CD4-positive, alpha-beta T cell treated with Interleukin-15 for 1 hour (primary cell): ENCODE data around the gene CP.
"Not testable (repeated sequence)": the region's sequence is repeated elsewhere in the genome, so short reads cannot be mapped to it uniquely, and the experiment has no call there.

ENCODE experiments used
- DNase-seq: peaks from one replicate; pipeline ENCODE4 v3.0.0-alpha.2; 2020

Gene CP

DNA sequence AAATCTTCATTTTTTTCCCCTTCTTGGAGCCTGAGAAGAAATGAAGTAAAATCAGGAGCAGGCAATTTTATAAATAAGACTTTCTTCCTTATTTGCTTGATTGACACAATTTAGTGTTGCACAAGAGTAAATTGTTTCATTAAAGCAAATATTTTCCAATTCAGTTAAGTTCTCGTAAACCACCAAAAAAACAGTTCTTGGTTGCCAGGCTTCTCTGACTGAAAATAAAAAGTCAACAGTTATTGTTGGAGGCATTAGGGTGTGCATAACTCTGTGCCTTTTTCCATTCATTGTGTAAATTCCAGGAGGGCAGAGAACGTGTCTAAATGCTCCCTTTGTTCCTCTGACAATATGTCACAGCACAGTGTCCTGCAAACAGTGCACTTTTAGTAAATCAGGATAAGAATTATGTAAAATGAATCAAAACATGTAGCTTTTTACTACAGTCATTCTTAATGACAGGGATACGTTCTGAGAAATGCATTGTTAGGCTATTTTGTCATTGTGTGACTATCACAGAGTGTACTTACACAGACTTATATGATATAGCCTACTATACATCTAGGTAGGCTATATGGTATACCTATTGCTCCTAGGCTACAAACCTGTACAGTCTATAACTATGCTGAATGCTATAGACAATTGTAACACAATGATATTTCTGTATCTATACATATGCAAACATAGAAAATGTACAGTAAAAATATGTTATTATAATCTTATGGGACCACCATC is at the start of gene CP:
TSS of gene CP (minus strand) at position 47 of the 735 bp plus-strand sequence. CDS start at position 10, 37 bp downstream.
- DNase-seq = no peak

DNA sequence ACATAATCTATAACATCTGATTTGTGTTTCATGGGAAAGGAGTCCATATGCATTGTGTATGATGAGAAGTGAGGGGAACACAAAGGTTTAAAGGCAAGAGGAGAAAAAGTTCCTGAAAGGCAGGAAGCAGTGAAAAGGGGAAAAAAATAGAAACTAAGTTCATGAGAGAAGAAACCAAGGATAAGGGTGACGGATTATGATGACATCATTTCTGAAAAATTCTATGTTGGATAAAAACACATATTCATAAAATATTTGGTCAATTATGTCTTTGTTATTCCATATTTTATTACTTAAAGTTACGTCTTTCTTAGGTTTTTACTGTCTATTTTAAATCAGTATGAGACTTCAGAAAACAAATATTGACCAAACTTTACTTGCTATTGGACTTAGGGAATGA is 48.6 kb upstream of the CP start:
- DNase-seq = no peak

DNA sequence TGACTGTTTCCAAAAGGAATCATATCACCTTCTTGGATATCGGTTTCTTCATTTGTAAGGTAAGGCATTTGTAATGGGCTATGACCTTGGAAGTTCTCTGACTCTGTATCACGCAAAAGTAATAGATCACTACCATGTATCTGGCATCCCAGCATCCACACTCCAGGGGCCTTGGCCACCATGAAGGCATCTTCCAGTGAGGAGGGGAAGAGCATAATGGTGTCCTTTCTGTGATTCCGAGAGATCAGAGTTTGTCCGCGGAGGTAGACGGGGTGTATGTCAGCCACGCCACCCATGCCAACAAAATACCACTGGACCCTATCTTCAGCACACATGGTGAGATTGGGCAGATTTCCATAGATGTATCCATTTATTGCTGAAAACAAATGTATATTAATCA is 48.1 kb upstream of the CP start:
- DNase-seq = no peak

DNA sequence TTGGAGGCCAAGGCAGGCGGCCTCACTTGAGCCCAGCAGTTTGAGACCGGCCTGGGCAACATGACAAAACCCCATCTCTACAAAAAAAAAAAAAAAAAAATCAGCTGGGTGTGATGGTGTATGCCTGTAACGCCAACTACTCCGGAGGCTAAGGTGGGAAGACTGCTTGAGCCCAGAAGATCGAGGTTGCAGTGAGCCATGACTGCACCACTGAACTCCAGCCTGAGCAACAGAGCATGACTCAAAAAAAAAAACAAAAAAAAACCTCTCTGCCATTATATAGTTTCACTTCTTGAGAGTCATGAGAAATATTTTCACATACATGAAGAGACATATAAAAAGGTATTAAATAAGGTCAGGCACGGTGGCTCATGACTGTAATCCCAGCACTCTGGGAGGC is 45.9 kb upstream of the CP start:
- no peak for DNase-seq

DNA sequence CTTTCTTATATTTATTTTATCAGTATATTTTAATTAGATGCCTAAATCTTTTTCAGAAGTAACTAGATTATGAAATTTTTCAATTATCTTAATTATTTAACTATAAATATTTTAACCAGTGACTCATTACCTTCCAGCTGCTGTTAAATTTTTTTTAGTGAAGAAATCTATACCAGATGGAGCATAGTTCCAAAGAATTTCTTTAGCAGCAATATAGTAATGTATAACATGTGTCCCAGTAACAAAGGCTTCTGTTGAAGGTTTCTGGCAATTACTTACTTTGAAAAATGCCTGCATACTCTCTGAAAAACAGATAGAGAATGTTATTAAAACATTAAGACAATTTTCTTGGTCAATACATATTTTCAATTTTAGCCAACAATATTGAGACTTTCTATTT is 45.1 kb upstream of the CP start:
- DNase-seq = no peak

DNA sequence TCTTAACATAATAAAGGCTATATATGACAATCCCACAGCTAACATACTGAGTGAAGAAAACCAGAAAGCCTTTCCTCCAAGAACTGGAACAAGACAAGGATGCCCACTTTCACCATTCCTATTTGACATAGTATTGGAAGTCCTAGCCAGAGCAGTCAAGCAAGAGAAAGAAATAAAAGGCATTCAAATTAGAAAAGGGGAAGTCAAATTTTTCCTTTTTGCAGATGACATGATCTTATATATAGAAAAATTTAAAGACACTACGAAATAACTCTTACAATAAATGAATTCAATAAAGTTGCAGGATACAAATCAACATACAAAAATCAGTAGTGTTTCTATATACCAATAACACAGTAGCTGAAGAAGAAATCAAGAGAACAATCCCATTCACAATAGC is 42.2 kb upstream of the CP start:
- DNase-seq = no peak

DNA sequence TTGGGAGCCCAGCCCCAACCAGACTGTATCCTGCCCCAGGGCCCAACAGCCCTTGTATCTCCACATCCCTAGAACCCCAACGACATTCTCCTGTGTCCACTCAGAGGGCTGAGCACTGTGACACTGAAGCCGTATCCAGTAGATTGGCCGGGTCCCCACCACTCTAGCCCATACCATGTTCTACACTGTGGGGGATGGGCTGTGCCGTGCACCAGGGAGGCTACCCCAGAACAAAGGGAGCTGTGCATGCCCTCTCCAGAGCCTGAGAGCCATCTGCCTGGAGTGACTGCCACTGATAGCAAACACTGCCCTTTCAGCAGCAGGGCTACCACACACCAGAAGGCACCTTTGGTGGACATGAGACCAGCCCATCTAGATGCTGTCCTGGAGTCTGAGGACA is 37.1 kb upstream of the CP start:
- DNase-seq = no peak

DNA sequence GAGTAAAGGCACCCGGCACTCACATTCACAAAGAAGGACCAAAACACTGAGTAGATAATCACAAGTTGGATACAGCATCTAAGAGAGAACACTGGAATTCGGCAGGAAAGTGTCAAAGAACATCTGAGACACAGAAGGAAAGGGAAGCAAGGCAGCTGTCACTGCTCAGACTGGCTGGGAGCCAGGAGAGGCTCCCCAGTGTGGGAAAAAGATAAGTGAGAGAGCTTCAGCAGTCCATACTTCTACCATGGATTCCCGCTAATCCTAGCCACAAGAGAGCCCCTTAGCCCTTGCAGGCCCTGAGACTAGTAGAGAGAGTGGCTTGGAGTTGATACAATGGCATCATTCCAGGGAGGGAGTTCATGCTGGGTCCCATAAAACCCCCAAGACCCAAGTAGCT is 36.7 kb upstream of the CP start:
- DNase-seq = no peak

DNA sequence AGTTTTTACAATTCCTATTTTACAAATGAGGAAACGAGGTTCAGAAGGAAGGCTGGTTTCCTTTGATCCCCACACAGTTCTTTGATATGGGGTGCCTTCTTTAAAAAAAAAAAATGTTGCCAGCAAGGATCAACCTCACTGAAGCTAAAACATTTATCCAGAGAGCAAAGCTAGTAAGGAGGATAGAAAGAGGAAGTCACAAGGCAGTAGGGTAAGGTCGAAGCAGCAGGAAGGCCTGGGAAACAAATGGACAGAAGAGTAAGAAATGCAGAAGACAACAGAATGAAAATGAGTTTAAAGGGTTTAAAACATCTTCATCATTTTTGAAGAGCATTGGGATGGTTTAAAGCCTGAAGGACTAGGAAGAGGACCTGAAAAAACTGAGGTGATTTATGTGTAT is 30.6 kb upstream of the CP start:
- no peak for DNase-seq

DNA sequence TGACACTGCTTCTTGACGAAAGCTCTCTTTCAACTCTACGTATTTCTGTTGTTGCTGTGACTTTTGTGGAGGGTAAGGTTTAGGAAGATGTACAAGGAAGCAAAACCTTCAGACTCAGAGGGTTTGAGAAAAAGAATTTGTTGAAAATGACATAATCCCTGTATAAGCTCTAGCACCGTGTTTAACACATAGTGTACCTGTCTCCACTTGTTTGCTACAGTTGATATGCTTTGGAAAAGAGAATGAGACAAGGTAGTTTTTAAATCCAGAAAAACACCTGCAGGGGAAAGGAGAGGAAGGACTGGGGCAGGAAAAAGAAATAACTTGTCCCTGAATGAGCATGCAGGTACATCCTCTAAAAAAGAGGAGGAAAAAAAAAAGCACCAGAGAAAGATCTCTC is 29.6 kb upstream of the CP start:
- DNase-seq = no peak

DNA sequence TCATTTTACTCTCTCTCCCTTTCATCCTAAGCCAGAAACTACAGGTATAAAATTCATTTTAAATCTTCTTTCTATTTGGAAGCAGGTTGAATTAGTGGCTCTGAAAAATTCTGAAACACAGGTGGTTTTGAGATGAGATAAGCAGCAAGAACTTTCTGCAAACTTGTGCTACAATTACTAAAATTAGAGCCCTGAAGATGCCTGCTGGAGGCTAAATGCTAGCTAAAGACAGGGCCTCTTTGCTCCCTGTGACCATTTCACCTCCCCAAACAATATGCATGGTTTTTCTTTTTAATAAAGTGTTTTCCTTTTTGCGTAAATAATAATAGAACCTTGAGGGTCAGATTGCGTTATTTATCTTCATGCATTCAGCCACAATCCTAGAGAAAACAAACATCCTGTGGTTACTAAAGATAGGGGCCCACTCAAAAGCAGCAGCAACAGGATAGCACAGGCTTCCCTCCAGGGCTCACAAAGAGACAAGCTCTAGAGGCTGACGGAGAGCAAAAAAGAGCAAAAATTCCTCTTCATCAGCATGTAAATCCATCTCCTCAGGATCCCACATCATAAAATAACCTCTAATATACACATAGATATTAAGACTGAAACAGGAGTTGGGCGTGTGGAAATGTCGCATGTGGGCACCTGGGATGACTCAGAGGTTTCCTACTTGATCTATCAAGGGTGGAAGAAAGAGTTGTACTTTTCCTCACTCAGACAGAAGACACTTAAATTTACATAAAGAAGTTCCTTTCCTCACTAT is 26.5 kb upstream of the CP start:
- DNase-seq = no peak

DNA sequence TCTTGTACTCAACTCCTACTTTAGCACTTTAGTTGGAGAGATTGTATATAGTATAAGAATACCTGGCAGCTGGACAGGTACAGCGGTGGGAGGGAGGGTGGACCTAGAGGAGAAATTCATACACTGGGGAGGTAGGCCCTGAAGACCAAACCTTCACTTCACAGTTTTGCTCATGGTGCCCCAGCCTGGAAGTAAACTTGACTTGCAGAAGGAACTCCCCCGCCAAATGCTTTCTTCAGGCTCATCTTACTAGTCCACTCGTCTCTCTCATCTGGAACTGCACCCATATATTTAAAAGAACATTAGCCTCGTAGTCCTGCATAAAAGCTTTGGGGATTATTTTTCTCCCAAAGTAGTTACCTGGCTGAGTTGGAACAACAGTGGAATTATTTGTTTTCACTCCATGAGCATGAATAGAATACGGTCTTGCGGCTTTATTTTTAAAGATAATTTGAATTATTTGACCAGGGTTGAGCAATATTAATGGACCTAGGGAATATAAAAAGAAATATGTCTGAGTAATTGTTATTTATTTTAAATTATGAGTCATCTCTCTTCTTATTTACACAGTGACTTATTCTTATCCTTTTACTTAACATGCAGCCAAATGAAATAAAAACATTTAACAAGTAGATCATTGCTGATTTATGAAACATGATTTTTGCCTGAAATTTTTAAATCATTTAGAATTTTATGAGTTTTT is 25.5 kb upstream of the CP start:
- no peak for DNase-seq

DNA sequence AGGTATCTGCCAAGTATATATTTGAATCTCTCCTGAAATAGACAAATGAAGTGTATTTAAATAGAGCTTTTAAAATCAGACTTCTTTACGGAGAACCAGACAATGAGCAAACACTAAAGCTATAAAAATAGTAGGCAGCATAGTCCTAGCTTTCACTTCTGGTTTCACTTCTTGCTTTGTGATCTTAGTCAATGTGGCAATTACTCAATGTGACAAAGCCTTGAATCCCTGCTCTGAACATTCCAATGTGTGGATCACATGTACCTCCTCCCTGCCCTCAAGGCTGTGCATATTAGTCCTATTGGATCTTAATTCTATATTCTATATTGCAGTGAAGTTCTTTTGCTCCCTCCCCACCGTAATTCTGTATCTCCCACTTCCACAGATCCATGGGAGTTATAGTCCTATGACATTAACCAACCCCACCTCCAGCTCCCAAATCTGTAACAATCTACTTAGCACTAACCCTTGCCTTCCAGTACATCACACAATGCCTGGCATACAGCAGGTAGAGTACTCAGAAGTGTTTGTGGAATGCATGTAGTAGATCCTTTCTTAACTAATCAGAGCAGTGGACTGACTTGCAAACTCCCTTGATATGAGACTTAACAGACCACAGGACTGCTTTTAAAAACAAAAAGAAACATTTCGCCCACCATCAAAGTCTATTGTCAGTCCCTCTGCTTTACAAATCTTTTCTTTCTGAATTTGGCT is 24.3 kb upstream of the CP start:
- DNase-seq = no peak

DNA sequence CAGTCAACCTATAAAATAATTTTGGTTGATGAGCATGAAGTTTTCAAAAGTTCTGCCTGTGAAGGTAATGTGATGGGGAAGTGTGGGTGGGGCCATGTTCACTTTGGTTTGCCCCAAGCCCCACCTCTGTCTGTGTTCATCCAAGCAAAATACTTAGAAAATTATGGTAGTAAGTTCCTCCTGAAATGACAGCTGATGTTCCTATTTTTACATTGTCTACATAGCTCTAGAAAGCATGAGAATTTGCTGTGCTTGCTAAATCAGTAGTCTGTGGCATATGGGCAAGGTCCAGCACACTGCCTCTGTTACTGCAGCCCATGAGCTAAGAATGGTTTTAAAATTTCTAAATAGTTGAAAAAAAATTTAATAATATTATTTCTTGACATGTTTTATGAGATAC is 21.9 kb upstream of the CP start:
- peak; percentile 21 for DNase-seq

DNA sequence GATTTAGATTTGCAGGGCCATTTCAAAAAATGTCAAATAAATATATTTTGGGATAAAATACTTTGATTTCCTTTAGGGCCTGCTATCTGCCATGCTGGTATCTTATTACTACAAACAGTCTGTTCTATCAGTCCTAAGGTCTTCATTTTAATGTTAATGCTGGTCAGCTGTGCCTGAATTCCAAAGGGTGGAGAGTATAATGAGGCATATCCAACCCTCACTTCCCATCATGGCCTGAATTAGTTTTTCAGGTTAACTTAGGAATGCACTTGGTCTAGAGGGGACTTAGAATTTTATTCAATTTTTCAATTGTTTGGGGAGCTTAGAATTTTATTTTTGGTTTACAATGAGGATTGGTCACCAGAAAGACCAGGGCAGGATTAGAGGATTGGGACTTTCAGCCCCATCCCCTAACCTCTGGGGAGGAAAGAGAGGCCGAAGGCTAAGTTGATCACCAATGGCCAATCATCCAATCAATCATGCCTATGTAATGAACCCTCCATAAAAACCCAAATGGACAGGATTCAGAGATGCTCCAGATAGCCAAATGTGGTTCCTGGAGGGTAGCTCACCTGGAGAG is 17.8 kb upstream of the CP start:
- no peak for DNase-seq

DNA sequence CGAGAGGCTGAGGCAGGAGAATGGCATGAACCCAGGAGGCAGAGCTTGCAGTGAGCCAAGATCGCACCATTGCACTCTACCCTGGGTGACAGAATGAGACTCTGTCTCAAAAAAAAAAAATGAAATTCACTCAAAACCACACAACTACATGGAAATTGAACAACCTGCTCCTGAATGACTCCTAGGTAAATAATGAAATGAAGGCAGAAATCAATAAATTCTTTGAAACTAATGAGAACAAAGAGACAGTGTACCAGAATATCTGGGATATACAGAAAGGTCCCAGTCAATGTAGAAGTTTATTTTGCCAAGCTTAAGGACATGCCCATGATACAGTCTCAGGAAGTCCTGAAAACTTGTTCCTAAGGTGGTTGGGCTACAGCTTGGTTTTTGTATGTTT is 16.6 kb upstream of the CP start:
- DNase-seq = not testable (repeated sequence)

DNA sequence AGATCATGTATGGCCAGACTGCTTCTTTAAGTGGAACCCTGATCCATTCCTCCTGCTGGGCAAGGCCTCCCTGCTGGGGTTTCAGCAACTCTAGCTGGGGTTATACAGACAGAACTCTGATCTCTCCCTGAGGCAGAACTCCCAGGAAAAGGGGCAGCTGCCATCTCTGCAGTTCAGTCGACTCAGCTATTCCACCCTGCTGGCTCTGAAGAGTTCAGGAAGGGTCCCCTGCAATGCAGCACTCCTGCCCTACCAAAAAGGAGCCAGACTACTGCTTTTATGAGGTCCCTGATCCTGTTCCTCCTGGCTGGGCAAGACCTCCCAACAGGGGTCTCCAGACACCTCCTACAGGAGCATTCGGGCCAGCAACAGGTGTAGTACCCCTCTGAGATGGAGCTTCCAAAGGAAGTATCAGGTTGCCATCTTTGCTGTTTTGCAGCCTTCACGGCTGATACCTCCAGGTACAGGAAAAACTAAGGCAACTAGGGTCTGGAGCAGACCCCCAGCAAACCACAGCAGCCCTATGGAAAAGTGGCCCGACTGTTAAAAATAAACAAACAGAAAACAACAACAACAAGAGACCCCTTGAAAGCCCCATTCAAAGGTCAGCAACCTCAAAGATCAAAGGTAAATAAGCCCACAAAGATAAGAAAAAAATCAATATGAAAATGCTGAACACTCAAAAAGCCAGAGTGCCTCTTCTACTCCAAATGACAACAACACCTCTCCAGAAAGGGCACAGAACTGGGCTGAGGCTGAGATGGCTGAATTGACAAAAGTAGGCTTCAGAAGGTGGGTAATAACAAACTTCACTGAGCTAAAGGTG is 14.2 kb upstream of the CP start:
- no peak for DNase-seq

DNA sequence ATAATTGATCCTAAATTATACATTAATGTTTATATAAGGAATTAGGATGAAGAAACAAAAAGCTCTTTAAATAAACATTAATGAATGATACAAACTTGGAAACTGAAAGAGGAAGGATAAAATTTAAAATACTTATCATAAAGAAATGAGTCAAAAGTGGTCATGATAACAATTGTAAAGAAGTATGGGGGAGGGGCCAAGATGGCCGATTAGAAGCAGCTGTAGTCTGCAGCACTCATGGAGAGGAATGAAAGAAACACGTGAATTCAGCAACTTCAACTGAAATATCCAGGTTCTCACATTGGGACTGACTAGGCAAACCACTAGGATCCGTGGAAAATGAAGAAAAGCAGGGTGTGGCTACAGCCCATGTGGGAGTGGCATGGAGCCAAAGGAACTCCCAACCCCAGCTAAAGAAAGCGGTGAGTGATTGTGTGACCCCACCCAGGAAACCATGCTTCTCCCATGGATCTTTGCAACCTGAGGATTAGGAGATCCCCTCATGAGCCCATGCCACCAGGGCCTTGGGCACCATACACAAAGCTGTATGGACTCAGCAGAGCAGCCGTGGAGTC is 13.1 kb upstream of the CP start:
- no peak for DNase-seq

DNA sequence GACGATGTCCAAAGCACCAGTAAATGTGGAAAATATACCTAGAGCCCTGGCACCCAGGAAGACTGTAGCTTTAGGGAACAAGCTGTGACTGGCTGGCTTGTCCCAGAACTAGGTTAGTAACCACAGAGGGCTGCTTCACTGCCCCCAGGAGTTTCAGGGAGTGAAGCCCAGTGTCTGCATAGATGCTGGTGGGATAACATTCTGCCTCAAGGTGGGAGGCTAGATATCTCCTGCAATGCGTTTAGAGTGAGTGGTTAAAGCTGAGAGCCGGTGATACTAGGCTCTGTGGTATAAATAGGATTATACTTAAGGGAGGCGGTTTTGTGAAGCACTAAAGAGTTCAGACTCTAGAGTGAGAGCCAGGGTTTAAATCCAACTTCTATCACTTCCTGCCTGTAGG is 11.7 kb upstream of the CP start:
- DNase-seq = no peak

DNA sequence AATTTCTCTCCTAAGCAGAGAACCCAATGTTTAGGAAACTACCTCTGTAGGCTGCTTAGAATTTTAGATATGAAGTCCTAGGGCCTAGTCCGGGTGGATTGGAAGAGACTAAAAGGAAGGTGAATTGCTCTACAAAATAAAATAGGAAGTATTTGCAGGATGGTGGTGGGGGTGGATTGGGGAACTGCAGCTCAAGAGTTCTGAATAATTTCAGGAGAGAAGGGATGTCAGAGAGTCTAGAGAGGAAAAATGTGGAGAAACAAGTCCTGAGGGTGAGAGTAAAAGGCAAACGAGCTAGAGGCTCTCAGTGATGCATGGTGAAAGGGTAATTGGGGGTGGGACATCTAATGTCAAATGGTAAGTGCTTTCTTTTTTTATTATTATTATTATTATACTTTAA is 10.2 kb upstream of the CP start:
- no peak for DNase-seq

DNA sequence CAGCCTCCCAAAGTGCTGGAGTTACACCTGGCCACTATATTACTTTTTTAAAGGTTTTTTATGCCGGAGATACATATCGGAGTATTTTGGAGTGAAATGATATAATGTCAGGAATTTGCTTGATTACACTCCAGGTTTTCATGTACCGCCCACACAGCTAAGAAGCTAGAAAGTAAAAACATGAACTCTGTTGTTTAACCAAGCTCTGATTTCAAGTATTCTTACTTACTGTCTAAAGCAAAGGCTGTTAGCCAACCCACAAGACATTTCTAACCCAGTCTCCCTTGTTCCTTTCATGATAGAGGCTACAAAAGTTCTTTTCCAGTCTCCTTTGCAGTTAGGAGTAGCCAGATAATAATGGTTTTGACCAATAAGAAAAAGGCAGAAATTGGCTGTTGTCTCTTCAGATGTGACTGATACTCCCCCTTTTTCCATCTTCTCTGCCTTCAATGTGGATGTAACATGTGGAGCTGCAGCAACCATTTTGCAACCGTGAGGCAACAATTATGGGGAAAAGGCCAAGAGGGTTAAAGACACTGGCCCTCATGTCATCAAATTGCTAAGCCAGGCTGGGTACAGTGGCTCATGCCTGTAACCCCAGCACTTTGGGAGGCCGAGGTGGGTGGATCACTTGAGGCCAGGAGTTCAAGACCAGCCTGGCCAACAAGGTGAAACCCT is 6.1 kb upstream of the CP start:
- DNase-seq = no peak
